Tongue (tissue), 2 donors: ENCODE data around the gene SMC4. TPM values are rescaled to one million over a fixed set of nuclear protein-coding genes. Genes with fewer than 3 reads are reported as not detected.
"Not testable (repeated sequence)": the region's sequence is repeated elsewhere in the genome, so short reads cannot be mapped to it uniquely, and the experiment has no call there.

Source experiments
- DNase-seq: peaks from one replicate; pipeline ENCODE4 v3.0.0-alpha.2; 2015
- total RNA-seq: library from RNA; depleted of rRNA; stranded (reverse); fragments of >200 nt; gene quantifications from one replicate; pipeline ENCODE4 v1.2.3, GENCODE V29; 2014

The SMC4 gene
- total RNA-seq, 1 donor from 2014 or later: 120 TPM

GRCh38 chr3:160447544-160447943, 48.1 kb downstream of the SMC4 start:
- peak; percentile 17 for DNase-seq

- peak; percentile 72 for DNase-seq
These were observed 49.6 kb downstream of the SMC4 start for GRCh38 chr3:160448845-160449635.

GRCh38 chr3:160449636-160450598, 50.5 kb downstream of the SMC4 start, which contains the start of gene TRIM59:
TRIM59 (minus strand) TSS chr3:160449786; CDS start chr3:160439183, 10,603 bp downstream.
- peak; percentile 98 for DNase-seq

GRCh38 chr3:160450846-160451245, 51.4 kb downstream of the SMC4 start:
- no peak for DNase-seq

- DNase-seq: no peak
These were observed 52.2 kb downstream of the SMC4 start for GRCh38 chr3:160451602-160452001.

GRCh38 chr3:160452251-160452650, 52.8 kb downstream of the SMC4 start:
- DNase-seq: not testable (repeated sequence)

- no peak for DNase-seq
These were observed 55.5 kb downstream of the SMC4 start for GRCh38 chr3:160454995-160455394.

- DNase-seq: no peak
These were observed 56.4 kb downstream of the SMC4 start for GRCh38 chr3:160455846-160456245.

GRCh38 chr3:160458151-160458550, 58.7 kb downstream of the SMC4 start:
- no peak for DNase-seq

- no peak for DNase-seq
These were observed 60.1 kb downstream of the SMC4 start for GRCh38 chr3:160459450-160459970.

- no peak for DNase-seq
These were observed 60.6 kb downstream of the SMC4 start for GRCh38 chr3:160460033-160460432.

- no peak for DNase-seq
These were observed 64.9 kb downstream of the SMC4 start for GRCh38 chr3:160464321-160464720.

- DNase-seq: no peak
These were observed 65.5 kb downstream of the SMC4 start for GRCh38 chr3:160464971-160465370.

GRCh38 chr3:160470181-160470580, 70.7 kb downstream of the SMC4 start:
- DNase-seq: no peak

- no peak for DNase-seq
These were observed 72.4 kb downstream of the SMC4 start for GRCh38 chr3:160471892-160472291.

- no peak for DNase-seq
These were observed 72.9 kb downstream of the SMC4 start for GRCh38 chr3:160472344-160472743.

GRCh38 chr3:160473221-160473620, 73.8 kb downstream of the SMC4 start:
- DNase-seq: no peak

- peak; percentile 24 for DNase-seq
These were observed 74.5 kb downstream of the SMC4 start for GRCh38 chr3:160473978-160474377.

- DNase-seq: no peak
These were observed 75.0 kb downstream of the SMC4 start for GRCh38 chr3:160474416-160474838.

- no peak for DNase-seq
These were observed 75.7 kb downstream of the SMC4 start for GRCh38 chr3:160475153-160475552.

- no peak for DNase-seq
These were observed 76.4 kb downstream of the SMC4 start for GRCh38 chr3:160475884-160476283.

GRCh38 chr3:160477750-160478149, 78.3 kb downstream of the SMC4 start:
- DNase-seq: no peak

- no peak for DNase-seq
These were observed 78.9 kb downstream of the SMC4 start for GRCh38 chr3:160478338-160478737.
